Osteoblast (primary cell): ENCODE measurements around the gene CCDC3. TPM values are rescaled to one million over a fixed set of nuclear protein-coding genes. Genes with fewer than 3 reads are reported as not detected.

Source experiments
- DNase-seq: peaks from one replicate; pipeline ENCODE4 v3.0.0; 2011; ENCODE audit warnings: low spot score, mixed read lengths; ENCODE audit not compliant: insufficient read length; ENCODE audit errors: missing footprints
- H2AFZ ChIP-seq: 2 replicates; pipeline ENCODE4 v1.6.0; 2011; ENCODE audit warnings: mild to moderate bottlenecking, low read length
- H3K27ac ChIP-seq: 2 replicates; pipeline ENCODE4 v1.5.1; 2011; ENCODE audit warnings: mild to moderate bottlenecking, low read depth, low read length, moderate library complexity
- H3K27me3 ChIP-seq: 2 replicates; pipeline ENCODE4 v1.6.0; 2012; ENCODE audit warnings: mild to moderate bottlenecking, control low read depth, inconsistent platforms, low read length, moderate library complexity; ENCODE audit not compliant: insufficient read depth
- H3K36me3 ChIP-seq: 2 replicates; pipeline ENCODE4 v1.5.1; 2011; ENCODE audit warnings: mild to moderate bottlenecking, low read length, control low read depth, moderate library complexity; ENCODE audit not compliant: insufficient read depth
- H3K4me1 ChIP-seq: 2 replicates; pipeline ENCODE4 v1.5.1; 2011; ENCODE audit warnings: mild to moderate bottlenecking, low read length, control low read depth, moderate library complexity; ENCODE audit not compliant: insufficient read depth
- H3K4me2 ChIP-seq: 2 replicates; pipeline ENCODE4 v1.6.0; 2011; ENCODE audit warnings: mild to moderate bottlenecking, low read length; ENCODE audit not compliant: insufficient read depth
- H3K4me3 ChIP-seq: fragments of 200-600 bp; sonication (generic); 3 replicates; pipeline ENCODE4 v1.5.1; 2012; ENCODE audit warnings: mild to moderate bottlenecking, low read length, inconsistent platforms; ENCODE audit not compliant: insufficient read depth
- H3K79me2 ChIP-seq: 2 replicates; pipeline ENCODE4 v1.6.0; 2012; ENCODE audit warnings: mild to moderate bottlenecking, low read length, control low read depth, inconsistent platforms; ENCODE audit not compliant: insufficient read depth
- H3K9me3 ChIP-seq: 2 replicates; pipeline ENCODE4 v1.5.1; 2011; ENCODE audit warnings: low read depth, low read length, control low read depth
- H4K20me1 ChIP-seq: 2 replicates; pipeline ENCODE4 v1.6.0; 2012; ENCODE audit warnings: mild to moderate bottlenecking, low read length, control low read depth; ENCODE audit not compliant: insufficient read depth
- CTCF ChIP-seq: IDR thresholded peaks from 2 replicates; pipeline ENCODE4 v1.5.1; 2011; ENCODE audit warnings: mild to moderate bottlenecking, low read depth, low read length, moderate library complexity; ENCODE audit errors: extremely low read depth
- total RNA-seq: library from RNA; depleted of rRNA; stranded (reverse); fragments of >200 nt; gene quantifications from 2 replicates; pipeline ENCODE4 v1.2.3, GENCODE V29; 2012

Gene CCDC3
- total RNA-seq, 1 donor: 0.72 TPM

DNA sequence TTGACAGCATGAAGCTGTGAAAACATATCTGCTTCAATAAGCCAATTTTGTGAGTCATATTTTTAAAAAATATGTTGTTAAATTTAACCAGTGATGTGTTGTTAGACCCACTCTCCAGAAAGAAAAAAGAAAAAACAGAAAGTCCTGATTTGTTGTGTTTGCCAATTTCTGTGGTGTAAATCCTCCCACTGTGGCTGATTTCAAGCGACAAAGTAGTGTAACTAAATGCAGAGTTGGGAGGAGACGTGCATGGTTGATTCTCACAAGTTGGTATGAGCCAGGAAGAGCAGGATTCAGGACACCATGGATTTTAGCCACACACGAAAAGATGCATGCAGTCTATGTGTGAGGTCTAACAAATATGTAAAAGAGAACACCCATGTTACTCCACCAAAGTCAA, 139.1 kb downstream of the CCDC3 start:
- Histone ChIP-seq H2AFZ (no peak overlapping the region), H3K4me3 (no peak overlapping the region), H3K27me3 (no peaks in the 10 kb centered on the region), H3K9me3 (no peaks in the 10 kb centered on the region), H4K20me1 (no peaks in the 10 kb centered on the region), H3K79me2 (no peaks in the 10 kb centered on the region), H3K27ac (no peak overlapping the region), H3K36me3 (no peaks in the 10 kb centered on the region), H3K4me1 (no peaks in the 10 kb centered on the region), H3K4me2 (no peak overlapping the region)
- no peak for TF ChIP-seq CTCF
- peak; percentile 39 for DNase-seq

DNA sequence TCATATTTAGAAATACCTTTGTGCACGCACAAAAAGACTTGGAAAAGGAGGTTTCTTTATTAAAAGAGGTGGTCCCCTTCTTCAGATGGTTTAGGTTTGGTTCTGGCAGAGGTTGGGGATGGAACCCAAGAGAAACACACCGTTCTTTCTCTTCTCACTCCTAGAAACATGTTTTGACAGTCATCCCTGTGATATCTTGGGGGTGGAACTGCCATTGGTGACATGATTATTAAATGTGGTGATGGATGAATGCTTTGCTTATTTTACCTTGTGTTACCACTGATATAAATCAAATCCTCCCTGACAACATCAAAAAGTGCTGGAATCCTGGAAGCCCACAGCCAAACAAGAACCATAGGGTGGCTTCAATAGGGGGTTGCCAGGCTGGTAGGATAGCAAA, 146.5 kb downstream of the CCDC3 start:
- no peak overlapping the region for H3K4me2 ChIP-seq
- no peaks in the 10 kb centered on the region for H3K79me2 ChIP-seq
- no peaks in the 10 kb centered on the region for H4K20me1 ChIP-seq
- no peak overlapping the region for H2AFZ ChIP-seq
- no peak for TF ChIP-seq CTCF
- peak; percentile 34 for DNase-seq
- H3K9me3 ChIP-seq: no peaks in the 10 kb centered on the region
- H3K27me3 ChIP-seq: peaks cover under 1% of the 10 kb centered on the region
- H3K4me1 ChIP-seq: no peaks in the 10 kb centered on the region
- no peaks in the 10 kb centered on the region for H3K36me3 ChIP-seq
- H3K27ac ChIP-seq: no peak overlapping the region
- H3K4me3 ChIP-seq: no peak overlapping the region

GRCh38 chr10:12852687-12853086, 148.8 kb downstream of the CCDC3 start:
- H3K4me3 ChIP-seq: no peak overlapping the region
- TF ChIP-seq CTCF: no peak
- no peaks in the 10 kb centered on the region for H3K79me2 ChIP-seq
- H2AFZ ChIP-seq: no peak overlapping the region
- peaks cover 10% of the 10 kb centered on the region for H3K27me3 ChIP-seq
- no peaks in the 10 kb centered on the region for H3K36me3 ChIP-seq
- H4K20me1 ChIP-seq: no peaks in the 10 kb centered on the region
- H3K4me1 ChIP-seq: peaks cover 3% of the 10 kb centered on the region
- H3K4me2 ChIP-seq: no peak overlapping the region
- no peaks in the 10 kb centered on the region for H3K9me3 ChIP-seq
- H3K27ac ChIP-seq: no peak overlapping the region
- DNase-seq: peak; percentile 14

DNA sequence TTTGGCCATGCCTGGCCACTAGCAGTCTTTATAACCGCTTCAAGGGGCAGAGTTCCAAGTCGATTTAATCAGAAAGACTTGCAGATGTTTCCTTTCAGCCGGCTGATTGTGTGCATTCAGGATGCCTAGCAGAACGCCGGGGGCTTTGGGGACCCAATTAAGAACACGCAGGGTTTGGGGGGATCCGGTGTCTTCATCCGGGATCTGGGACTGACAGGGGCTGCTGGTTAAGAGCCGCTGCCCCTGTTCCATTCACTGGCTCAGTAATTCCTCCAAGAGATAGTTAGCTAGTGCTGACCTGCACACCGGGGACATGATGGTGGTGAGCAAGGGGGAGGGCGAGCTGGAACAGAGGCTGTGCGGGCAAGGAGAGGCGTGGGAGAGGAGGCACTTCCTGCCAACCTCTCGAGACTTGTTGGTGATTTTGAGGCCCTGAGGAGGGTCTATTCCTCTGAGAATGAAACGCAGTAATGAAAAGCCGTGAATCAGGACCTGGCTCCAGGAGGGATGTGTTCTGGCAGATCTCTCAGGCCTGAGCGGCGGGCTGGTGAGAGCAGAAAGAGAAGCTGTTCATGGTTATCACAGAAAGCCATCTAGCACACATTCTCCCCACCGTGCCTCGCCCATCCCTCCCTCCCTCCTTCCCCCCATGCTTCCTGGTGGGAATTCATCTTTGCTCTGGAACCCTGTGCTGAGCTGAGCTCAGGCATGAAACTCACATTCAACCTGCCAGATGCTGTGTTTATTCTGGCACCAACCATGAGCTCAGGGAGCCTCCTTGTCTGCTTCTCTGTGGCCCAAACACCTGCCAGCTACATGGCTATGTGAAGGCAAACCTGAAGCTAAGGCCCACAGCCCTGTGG, 152.0 kb downstream of the CCDC3 start:
- Histone ChIP-seq H3K4me3 (no peak overlapping the region), H3K4me2 (no peak overlapping the region), H3K27ac (no peak overlapping the region), H3K4me1 (peaks cover 11% of the 10 kb centered on the region), H4K20me1 (no peaks in the 10 kb centered on the region), H2AFZ (no peak overlapping the region), H3K27me3 (peaks cover 13% of the 10 kb centered on the region), H3K36me3 (no peaks in the 10 kb centered on the region), H3K9me3 (no peaks in the 10 kb centered on the region), H3K79me2 (no peaks in the 10 kb centered on the region)
- DNase-seq: peak; percentile 51
- no peak for TF ChIP-seq CTCF
